Heart right ventricle (tissue), 16 donors: ENCODE data around the gene KIAA1586. TPM values are rescaled to one million over a fixed set of nuclear protein-coding genes. Genes with fewer than 3 reads are reported as not detected.

Experiments
- ATAC-seq, 8 donors: fragments of 200-7000 bp; cut with Tn5 transposase; one replicate each; pipeline ENCODE4 v1.9.1; 2020; ENCODE audit warnings: mild to moderate bottlenecking in 8 of 8, moderate library complexity in 8 of 8, moderate number of reproducible peaks in 1 of 8
- DNase-seq, 2 donors: peaks; one replicate each; pipeline ENCODE4 v3.0.0-alpha.2; 2020
- H3K27ac ChIP-seq, 10 donors: fragments of 200-600 bp; sonication (generic) in 2 of 10; one replicate each; pipeline versions ENCODE4 v1.5.0 to v1.8.0; 2020 to 2022; ENCODE audit warnings: mild to moderate bottlenecking in 3 of 10
- H3K27me3 ChIP-seq, 7 donors: fragments of 200-600 bp; one replicate each; pipeline ENCODE4 v1.8.0; 2021 to 2022; ENCODE audit warnings: mild to moderate bottlenecking in 2 of 7
- H3K36me3 ChIP-seq, 9 donors: fragments of 200-600 bp; sonication (generic) in 1 of 9; one replicate each; pipeline versions ENCODE4 v1.5.0 to v1.8.0; 2020 to 2022; ENCODE audit warnings: mild to moderate bottlenecking in 2 of 9
- H3K4me1 ChIP-seq, 9 donors: fragments of 200-600 bp; sonication (generic) in 1 of 9; one replicate each; pipeline versions ENCODE4 v1.5.0 to v1.8.0; 2020 to 2022; ENCODE audit warnings: mild to moderate bottlenecking in 4 of 9
- H3K4me3 ChIP-seq, 10 donors: fragments of 200-600 bp; sonication (generic) in 2 of 10; one replicate each; pipeline versions ENCODE4 v1.5.0 to v1.8.0; 2020 to 2022; ENCODE audit warnings: mild to moderate bottlenecking in 7 of 10, moderate library complexity in 2 of 10
- H3K9me3 ChIP-seq, 11 donors: fragments of 200-600 bp in 10 of 11; sonication (generic) in 2 of 11; one replicate each; pipeline versions ENCODE4 v1.5.0 to v1.8.0; 2013 to 2022; ENCODE audit warnings: mild to moderate bottlenecking in 2 of 11, control low read depth in 1 of 11, moderate library complexity in 1 of 11
- CTCF ChIP-seq, 9 donors: fragments of 200-600 bp; sonication (generic) in 2 of 9; IDR thresholded peaks; one replicate each; pipeline versions ENCODE4 v1.5.0 to v1.8.0; 2021 to 2022; ENCODE audit warnings: antibody characterized with exemption in 9 of 9, mild to moderate bottlenecking in 5 of 9, moderate library complexity in 1 of 9
- WGBS, 2 donors: extraction: QIAGEN DNeasy Blood & Tissue Kit; methylation state at CpG; one replicate each; pipeline ENCODE4 v1.1.7; 2013; ENCODE audit warnings: inconsistent platforms in 1 of 2; 5-methylcytosine and 5-hydroxymethylcytosine counted together
- intact Hi-C, 10 donors: fragments of 100-400 bp; cut with DNase I; formaldehyde crosslinking; loops; one replicate each; pipeline versions ENCODE4 v1.11.1 to v1.14.2; 2022
- polyA plus RNA-seq, 2 donors: library from polyadenylated mRNA; stranded (reverse); fragments of 200-250 nt; gene quantifications; one replicate each; pipeline ENCODE4 v1.2.3, GENCODE V29; 2013
- total RNA-seq, 10 donors: library from RNA; stranded (reverse); fragmentation: NEBNext Ultra II Directional in 3 of 10; extraction: Animal tissue kit (Norgen Biotek cat#: 25700) in 3 of 10; gene quantifications; one replicate each; pipeline versions ENCODE4 v1.2.1 to v1.2.4, GENCODE V29; 2021 to 2023
- donor health status: Arrhythmogenic right ventricular cardiomyopathy.
- donor health status: ischemic (EF 13 %, LVEDD 7.1; RV severe dilation, severe dysfunction).
- donor health status: healthy with polysubstance abuse.
- donor health status: DM: no; HTN: yes; CAD: no.
- donor health status: DM: no; HTN: no; CAD: no.
- donor health status: ischemic (EF 25% LVEDD 6.9; RV normal size, moderate dysfunction).
- donor health status: ischemic (EF 25% LVEDD 5.7; RV mildly dilated, moderate dysfunction).
- donor health status: healthy.
- donor health status: DM: yes; HTN: yes; CAD: no.
- donor health status: Ischemic cardiomyopathy.
- donor health status: ischemic (EF 35%, LVEDD 5.7; RV mildly dilated, moderate dysfunction).
- donor health status: nonischemic (EF 11% LVEDD 7.7; RV severe dilation, severe dysfunction).
- donor health status: DM: yes; HTN: yes; CAD: no.
- donor health status: PGD.
- donor health status: ischemic (EF 29% LVEDD 5.4; RV normal size, mild dysfunction).
- donor health status: nonischemic (EF 23%, LVEDD 6.1; RV moderate dilation, normal function).

KIAA1586 gene
- total and polyA plus RNA-seq, 12 donors = 1.8 to 10.4 (median 7.9) TPM

DNA sequence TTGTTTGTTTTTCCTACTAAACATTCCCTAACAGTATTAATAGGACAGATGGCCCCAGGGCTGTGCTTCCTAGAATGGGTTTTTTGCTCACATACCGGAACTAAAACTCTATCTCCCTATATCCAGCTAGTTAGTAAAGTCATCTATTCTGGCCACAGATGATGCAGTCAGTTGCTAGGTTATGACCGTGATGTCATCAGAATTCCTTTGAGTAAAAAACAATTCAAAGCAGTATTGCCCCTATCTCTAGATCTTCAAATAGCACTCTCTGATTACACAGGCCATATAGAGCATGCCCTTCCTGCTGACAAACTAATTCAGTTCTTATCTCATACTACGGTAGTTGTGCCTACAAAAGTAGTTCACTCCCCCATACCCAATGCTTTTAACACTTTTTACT lies 25.6 kb downstream of the KIAA1586 start:
- H3K4me3 ChIP-seq = no peak overlapping the region
- 78 to 82% methylated on average over 3 of the region's 3 CpGs for WGBS, 2 donors
- H3K27me3 ChIP-seq = no peaks in the 10 kb centered on the region
- no peak for DNase-seq
- no peaks in the 10 kb centered on the region for H3K9me3 ChIP-seq
- intact Hi-C loops = no loop called here
- no peak for TF ChIP-seq CTCF (IDR thresholded peaks at IDR 0.05)
- ATAC-seq = no peak
- H3K36me3 ChIP-seq = peaks cover 0 to 22% (median 0%) of the 10 kb centered on the region in 9 donors
- H3K4me1 ChIP-seq = no peaks in the 10 kb centered on the region
- H3K27ac ChIP-seq = no peak overlapping the region

- ATAC-seq (no peak), DNase-seq (no peak)
- no peaks in the 10 kb centered on the region for H3K4me1 ChIP-seq
- H3K27ac ChIP-seq = no peak overlapping the region
- whole genome bisulfite sequencing, 2 donors = 89 to 92% methylated on average over 8 of the region's 8 CpGs
- intact Hi-C loops = no loop called here
- H3K27me3 ChIP-seq = no peaks in the 10 kb centered on the region
- TF ChIP-seq CTCF (IDR thresholded peaks at IDR 0.05) = no peak
- H3K4me3 ChIP-seq = no peak overlapping the region
- H3K9me3 ChIP-seq = peaks cover 0 to 8% (median 0%) of the 10 kb centered on the region in 11 donors
- peaks cover 0 to 10% (median 0%) of the 10 kb centered on the region in 9 donors for H3K36me3 ChIP-seq
These were observed 27.9 kb downstream of the KIAA1586 start for GRCh38 chr6:57074383-57074782.

DNA sequence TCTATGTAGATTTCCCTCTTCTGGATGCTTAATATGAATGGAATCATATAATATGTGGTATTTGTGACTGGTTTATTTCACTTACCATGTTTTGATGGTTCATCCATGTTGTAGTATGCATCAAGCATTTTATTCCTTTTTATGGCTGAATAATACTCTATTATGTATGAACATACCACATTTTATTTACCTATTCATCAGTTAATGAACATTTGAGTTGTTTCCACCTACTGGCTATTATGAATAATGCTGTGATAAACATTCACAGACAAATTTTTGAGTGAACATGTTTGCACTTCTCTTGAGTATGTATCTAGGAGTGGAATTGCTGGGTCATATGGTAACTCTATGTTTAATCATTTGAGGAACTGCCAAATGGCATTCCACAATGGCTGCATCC lies 28.6 kb downstream of the KIAA1586 start:
- no peaks in the 10 kb centered on the region for H3K27me3 ChIP-seq
- ATAC-seq (no peak), DNase-seq (no peak)
- H3K4me3 ChIP-seq = no peak overlapping the region
- no peaks in the 10 kb centered on the region for H3K4me1 ChIP-seq
- peaks cover 0 to 15% (median 4%) of the 10 kb centered on the region in 11 donors for H3K9me3 ChIP-seq
- no peak for TF ChIP-seq CTCF (IDR thresholded peaks at IDR 0.05)
- no peak overlapping the region for H3K27ac ChIP-seq
- intact Hi-C loops = no loop called here
- H3K36me3 ChIP-seq = peaks cover 0 to 10% (median 0%) of the 10 kb centered on the region in 9 donors

- Histone ChIP-seq H3K4me1 (peaks cover 0 to 10% (median 0%) of the 10 kb centered on the region in 9 donors), H3K36me3 (peaks cover 0 to 8% (median 0%) of the 10 kb centered on the region in 9 donors), H3K4me3 (no peak overlapping the region), H3K27me3 (no peaks in the 10 kb centered on the region), H3K27ac (no peak overlapping the region), H3K9me3 (peaks cover 0 to 22% (median 5%) of the 10 kb centered on the region in 11 donors)
- TF ChIP-seq CTCF (IDR thresholded peaks at IDR 0.05) = no peak
- DNase-seq (no peak), ATAC-seq (no peak)
- intact Hi-C loops = no loop called here
- WGBS, 2 donors = 92 to 95% methylated on average over 1 of the region's 1 CpG
These were observed 32.2 kb downstream of the KIAA1586 start for GRCh38 chr6:57078531-57079207.
